GM18507 (cell line): ENCODE results near the gene DNAJC1.
"Not testable (repeated sequence)": the region's sequence is repeated elsewhere in the genome, so short reads cannot be mapped to it uniquely, and the experiment has no call there.

Source experiments
- DNase-seq: peaks from one replicate; pipeline ENCODE4 v3.0.0; 2011; ENCODE audit warnings: low read depth; ENCODE audit not compliant: insufficient read length; ENCODE audit errors: extremely low spot score
- FAIRE-seq: peaks from 2 replicates; lab custom pipeline; 2011; peaks lifted over from hg19 to GRCh38; lab: Jason Lieb, UNC

DNAJC1 gene, protein sequence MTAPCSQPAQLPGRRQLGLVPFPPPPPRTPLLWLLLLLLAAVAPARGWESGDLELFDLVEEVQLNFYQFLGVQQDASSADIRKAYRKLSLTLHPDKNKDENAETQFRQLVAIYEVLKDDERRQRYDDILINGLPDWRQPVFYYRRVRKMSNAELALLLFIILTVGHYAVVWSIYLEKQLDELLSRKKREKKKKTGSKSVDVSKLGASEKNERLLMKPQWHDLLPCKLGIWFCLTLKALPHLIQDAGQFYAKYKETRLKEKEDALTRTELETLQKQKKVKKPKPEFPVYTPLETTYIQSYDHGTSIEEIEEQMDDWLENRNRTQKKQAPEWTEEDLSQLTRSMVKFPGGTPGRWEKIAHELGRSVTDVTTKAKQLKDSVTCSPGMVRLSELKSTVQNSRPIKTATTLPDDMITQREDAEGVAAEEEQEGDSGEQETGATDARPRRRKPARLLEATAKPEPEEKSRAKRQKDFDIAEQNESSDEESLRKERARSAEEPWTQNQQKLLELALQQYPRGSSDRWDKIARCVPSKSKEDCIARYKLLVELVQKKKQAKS

GRCh38 chr10:22003177-22003963 is at the start of gene DNAJC1:
Gene DNAJC1, minus strand, starts transcription at chr10:22003730. Its CDS starts 296 bp downstream, at chr10:22003434.
- DNase-seq, result peak; percentile 86
- peak; percentile 94 for FAIRE-seq

GRCh38 chr10:22053048-22053447 is 49.5 kb upstream of the DNAJC1 start:
- no peak for DNase-seq
- no peak for FAIRE-seq

DNA sequence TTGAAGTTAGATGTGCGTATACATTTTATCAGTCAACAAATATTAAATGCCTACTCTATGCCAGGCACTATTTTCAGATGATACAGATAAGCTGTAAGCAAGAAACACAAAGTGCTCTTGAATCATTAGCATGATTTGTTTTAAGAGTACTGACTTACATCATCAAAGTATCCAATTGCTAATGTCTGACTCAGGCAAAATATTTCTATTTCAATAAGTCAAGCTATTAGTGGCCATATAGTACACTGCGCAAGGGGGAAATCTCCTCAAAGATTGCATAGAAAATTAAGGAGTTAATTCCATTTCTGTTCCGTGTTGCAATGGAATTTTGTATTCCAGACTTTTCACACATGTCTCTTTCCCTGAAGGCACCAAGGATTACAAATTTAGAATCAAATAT is 46.1 kb upstream of the DNAJC1 start:
- no peak for FAIRE-seq

GRCh38 chr10:22047812-22048211 is 44.3 kb upstream of the DNAJC1 start:
- no peak for DNase-seq
- no peak for FAIRE-seq

More for the DNA sequence above, 46.1 kb upstream of the DNAJC1 start:
- DNase-seq, result no peak

GRCh38 chr10:22043327-22043633 is 39.8 kb upstream of the DNAJC1 start:
- FAIRE-seq, result no peak
- DNase-seq, result no peak

DNA sequence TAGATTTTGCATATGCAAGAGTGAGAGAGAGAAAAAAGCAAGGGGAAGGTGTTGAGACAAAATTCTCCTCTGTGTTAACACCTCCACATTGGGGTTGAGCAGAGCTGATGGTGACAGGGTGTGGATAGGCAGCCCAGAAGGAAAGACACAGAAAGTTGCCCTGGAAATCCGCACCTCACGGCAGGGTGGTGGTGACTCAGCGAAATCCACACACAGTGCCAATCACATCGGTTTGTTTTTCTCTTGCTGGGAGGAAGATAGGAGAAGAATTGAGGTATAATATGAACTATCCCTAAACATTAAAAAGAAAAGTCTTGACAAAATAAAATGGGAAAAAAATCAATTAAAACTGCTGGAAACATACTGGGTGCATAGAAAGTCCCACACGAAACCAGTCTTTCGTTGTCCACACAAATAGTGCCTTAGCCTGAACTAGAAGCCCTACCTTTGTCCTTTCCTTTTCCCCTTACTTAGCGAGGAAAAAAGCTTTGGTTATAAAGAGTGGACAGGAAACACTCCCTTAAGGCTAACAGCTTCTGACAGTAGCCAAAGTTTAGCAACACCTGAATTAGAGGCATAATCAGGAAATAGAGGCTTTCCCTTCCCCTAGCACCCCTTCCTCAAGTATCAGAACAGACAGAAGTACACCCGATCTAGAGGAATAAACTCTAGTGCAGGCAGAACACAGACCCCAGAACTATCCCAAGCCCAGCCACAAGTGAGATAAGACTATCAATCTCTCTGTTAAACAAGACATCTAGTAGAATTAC is 39.2 kb upstream of the DNAJC1 start:
- FAIRE-seq, result no peak
- no peak for DNase-seq

- no peak for FAIRE-seq
- no peak for DNase-seq
Observed at GRCh38 chr10:22034333-22034732, 30.8 kb upstream of the DNAJC1 start.

- not testable (repeated sequence) for DNase-seq, FAIRE-seq
Observed at GRCh38 chr10:22032268-22032667, 28.7 kb upstream of the DNAJC1 start.

GRCh38 chr10:22030421-22030820 is 26.9 kb upstream of the DNAJC1 start:
- FAIRE-seq (no peak), DNase-seq (no peak)

GRCh38 chr10:22029445-22030236 is 26.1 kb upstream of the DNAJC1 start:
- FAIRE-seq, result no peak
- DNase-seq, result no peak

GRCh38 chr10:22027364-22028238 is 24.1 kb upstream of the DNAJC1 start:
- DNase-seq (no peak), FAIRE-seq (no peak)

GRCh38 chr10:22026287-22026686 is 22.8 kb upstream of the DNAJC1 start:
- DNase-seq (no peak), FAIRE-seq (no peak)

- FAIRE-seq (no peak), DNase-seq (no peak)
Observed at GRCh38 chr10:22023508-22023907, 20.0 kb upstream of the DNAJC1 start.

GRCh38 chr10:22022257-22023032 is 18.9 kb upstream of the DNAJC1 start:
- DNase-seq (no peak), FAIRE-seq (no peak)

DNA sequence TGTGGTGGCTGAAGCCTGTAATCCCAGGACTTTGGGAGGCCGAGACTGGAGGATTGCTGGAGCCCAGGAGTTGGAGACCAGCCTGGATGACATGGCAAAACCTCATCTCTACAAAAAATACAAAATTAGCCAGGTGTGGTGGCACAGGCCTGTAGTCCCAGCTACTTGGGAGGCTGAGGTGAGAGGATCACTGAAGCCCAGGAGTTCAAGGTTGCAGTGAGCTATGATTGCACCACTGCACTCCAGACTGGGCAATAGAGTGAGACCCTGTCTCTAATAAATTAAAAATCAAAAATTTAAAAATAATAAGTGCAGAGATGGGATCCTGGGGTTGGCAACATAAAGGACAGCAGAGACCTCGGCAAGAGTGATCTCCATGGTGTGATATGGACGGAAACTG is 17.6 kb upstream of the DNAJC1 start:
- DNase-seq, FAIRE-seq: not testable (repeated sequence)

DNA sequence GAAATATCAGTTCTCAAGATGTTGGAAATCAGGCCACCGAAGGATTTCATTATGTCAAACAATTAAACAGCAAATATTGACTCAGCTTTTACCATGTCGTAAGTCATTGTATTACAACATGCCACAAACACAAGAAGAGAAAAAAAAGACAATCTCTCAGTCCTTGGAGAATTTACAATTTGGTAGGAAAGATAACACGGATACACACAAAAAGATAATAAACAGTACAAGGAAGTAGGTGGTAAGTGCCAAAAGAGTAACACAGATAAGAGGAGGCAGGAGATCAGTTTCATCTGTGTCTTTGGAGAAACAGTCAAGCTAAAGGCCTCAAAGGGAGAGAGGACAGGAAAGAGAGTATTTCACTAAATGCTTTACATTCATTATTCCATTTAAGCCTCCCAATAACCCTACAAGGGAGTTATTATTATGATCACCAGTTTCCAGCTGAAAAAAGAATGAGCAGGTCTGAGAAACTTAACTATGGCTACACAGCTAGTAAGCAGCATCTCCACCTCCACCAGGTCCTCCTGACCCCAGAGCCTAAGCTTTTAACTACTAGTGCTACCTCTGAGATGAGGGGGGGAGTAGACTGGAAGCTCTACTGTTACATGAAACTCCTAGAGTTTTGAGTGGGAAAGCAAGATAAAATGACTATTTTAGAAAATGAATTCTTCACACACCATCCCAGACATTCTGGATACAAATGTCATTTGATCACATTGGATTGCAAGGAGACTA is 13.9 kb upstream of the DNAJC1 start:
- FAIRE-seq (no peak), DNase-seq (no peak)
